MG63 (cell line): ENCODE data around the gene C11orf86. TPM values are rescaled to one million over a fixed set of nuclear protein-coding genes. Genes with fewer than 3 reads are reported as not detected.
A peak's percentile ranks its signal among the peaks of the same experiment; 100 is the strongest.

Experiments used
- DNase-seq: peaks from one replicate; pipeline ENCODE4 v3.0.0-alpha.2; 2020
- H3K27me3 ChIP-seq: fragments of 250-450 bp; sonication (Bioruptor Pico); 2 replicates; pipeline ENCODE4 v1.5.1; 2020; ENCODE audit warnings: mild to moderate bottlenecking, moderate library complexity
- H3K36me3 ChIP-seq: fragments of 250-450 bp; sonication (Bioruptor Pico); 2 replicates; pipeline ENCODE4 v1.5.1; 2020; ENCODE audit warnings: mild to moderate bottlenecking, moderate library complexity
- H3K4me3 ChIP-seq: fragments of 250-450 bp; sonication (Bioruptor Pico); 2 replicates; pipeline ENCODE4 v1.5.1; 2020; ENCODE audit warnings: mild to moderate bottlenecking, moderate library complexity
- H3K9me3 ChIP-seq: fragments of 250-450 bp; sonication (Bioruptor Pico); 2 replicates; pipeline ENCODE4 v1.5.1; 2020; ENCODE audit warnings: mild to moderate bottlenecking, moderate library complexity
- total RNA-seq: library from RNA; depleted of rRNA; stranded (reverse); fragments of >200 nt; shearing (Covaris generic); gene quantifications from 2 replicates; pipeline ENCODE4 v1.2.3, GENCODE V29; 2014; ENCODE audit warnings: low replicate concordance; rRNA removed

The C11orf86 gene, protein sequence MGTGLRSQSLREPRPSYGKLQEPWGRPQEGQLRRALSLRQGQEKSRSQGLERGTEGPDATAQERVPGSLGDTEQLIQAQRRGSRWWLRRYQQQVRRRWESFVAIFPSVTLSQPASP
- total RNA-seq = 0.59 TPM in 1 of 2 replicates, not detected in the other

DNA sequence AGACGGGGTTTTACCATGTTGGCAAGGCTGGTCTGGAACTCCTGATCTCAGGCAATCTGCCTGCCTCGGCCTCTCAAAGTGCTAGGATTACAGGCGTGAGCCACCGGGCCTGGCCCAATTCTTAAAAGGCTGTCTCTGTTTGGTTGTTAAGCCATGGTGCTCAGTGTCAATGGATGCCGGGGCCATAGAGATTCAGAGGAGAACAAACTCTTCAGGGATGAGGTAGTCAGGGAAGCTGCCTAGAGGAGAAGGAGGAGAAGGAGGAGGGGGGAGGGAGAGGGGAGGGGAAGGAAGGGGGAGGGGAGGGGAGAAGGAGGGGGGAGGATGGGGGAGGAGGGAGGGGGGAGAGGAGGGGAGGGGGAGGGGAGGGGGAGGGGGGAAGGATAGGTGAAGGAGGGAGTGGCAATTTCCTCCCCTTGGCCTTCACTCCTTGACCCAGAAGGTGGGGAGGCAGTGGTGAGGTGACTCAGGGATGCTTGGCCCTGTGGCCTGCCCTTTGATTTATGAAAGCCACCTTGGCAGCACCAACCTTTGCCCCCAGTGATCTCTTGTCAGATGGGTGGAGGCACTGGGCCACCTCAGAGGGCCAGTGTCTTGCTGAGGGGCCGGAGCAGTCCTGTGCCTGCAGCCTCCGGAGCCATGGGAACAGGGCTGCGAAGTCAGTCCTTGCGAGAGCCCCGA is at the start of gene C11orf86:
TSS of gene C11orf86 (plus strand) at position 581 of the 681 bp plus-strand sequence. CDS start at position 640, 59 bp downstream.
- H3K27me3 ChIP-seq = no peaks in the 10 kb centered on the region
- H3K9me3 ChIP-seq = peaks cover 10% of the 10 kb centered on the region
- DNase-seq = no peak
- H3K36me3 ChIP-seq = no peaks in the 10 kb centered on the region
- no peak within 1 kb of the TSS for H3K4me3 ChIP-seq

DNA sequence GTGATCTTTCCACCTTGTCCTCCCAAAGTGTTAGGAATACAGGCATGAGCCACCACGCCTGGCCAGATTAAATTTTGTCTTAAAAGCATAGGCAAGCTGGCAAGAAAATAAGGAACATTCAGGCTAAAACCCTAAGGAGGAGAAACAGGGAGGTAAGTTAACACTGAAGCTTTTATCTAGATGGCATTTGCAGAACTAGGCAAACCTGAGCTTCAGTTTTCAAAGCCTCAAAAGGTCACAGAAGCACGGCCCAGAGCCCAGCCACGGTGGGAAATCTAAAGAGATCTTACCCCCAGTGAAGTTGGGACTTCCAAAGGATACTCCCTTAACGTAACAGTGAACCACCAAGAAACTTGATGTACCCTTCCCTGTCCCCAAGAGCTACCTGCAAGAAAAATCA is 45.4 kb upstream of the C11orf86 start:
- Histone ChIP-seq H3K4me3 (no peak overlapping the region), H3K36me3 (no peaks in the 10 kb centered on the region)

DNA sequence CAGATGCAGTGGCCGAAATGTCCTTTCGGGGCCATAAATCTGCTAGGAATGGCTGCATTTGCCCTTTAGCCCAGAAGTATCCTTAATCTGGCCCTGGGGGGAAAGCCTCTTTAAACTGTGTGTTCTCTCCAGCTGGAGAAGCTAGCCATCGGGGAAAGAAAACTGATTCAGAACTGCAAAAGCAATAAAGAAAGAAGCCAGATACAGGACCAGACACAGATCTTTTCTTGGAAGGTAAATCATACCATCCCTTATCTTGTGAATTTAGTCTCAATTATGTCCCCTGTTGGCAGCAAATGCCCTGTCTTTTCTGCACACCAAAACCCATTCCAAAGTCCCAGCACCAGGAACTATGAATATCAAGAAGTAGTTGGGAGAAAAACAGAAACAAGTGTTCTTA is 42.6 kb upstream of the C11orf86 start:
- no peak overlapping the region for H3K4me3 ChIP-seq
- no peaks in the 10 kb centered on the region for H3K9me3 ChIP-seq
- H3K36me3 ChIP-seq = no peaks in the 10 kb centered on the region
- H3K27me3 ChIP-seq = no peaks in the 10 kb centered on the region
- no peak for DNase-seq

More for the DNA sequence above, 45.4 kb upstream of the C11orf86 start:
- Histone ChIP-seq H3K27me3 (no peaks in the 10 kb centered on the region), H3K9me3 (no peaks in the 10 kb centered on the region)
- DNase-seq = no peak

DNA sequence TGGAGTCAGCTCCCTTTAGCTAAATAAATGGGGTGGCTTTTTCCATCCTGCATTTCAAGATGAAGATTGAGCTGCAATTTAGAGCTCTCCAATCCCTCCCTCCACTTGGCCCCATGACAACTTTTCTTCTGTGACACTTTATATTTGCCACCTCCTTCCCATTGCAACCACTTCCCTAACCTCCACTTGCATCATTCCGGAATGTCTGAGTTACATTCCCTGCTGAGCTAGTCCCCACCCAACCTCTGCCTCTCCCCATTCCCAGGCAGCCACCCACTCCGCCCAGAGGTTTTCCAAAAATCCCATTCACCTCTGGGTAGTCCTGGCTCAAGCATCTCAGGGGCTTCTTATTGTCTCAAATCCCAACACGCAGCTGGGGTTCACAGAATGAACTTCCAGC is 41.6 kb upstream of the C11orf86 start:
- H3K27me3 ChIP-seq = no peaks in the 10 kb centered on the region
- no peak for DNase-seq
- H3K36me3 ChIP-seq = no peaks in the 10 kb centered on the region
- no peaks in the 10 kb centered on the region for H3K9me3 ChIP-seq
- no peak overlapping the region for H3K4me3 ChIP-seq

DNA sequence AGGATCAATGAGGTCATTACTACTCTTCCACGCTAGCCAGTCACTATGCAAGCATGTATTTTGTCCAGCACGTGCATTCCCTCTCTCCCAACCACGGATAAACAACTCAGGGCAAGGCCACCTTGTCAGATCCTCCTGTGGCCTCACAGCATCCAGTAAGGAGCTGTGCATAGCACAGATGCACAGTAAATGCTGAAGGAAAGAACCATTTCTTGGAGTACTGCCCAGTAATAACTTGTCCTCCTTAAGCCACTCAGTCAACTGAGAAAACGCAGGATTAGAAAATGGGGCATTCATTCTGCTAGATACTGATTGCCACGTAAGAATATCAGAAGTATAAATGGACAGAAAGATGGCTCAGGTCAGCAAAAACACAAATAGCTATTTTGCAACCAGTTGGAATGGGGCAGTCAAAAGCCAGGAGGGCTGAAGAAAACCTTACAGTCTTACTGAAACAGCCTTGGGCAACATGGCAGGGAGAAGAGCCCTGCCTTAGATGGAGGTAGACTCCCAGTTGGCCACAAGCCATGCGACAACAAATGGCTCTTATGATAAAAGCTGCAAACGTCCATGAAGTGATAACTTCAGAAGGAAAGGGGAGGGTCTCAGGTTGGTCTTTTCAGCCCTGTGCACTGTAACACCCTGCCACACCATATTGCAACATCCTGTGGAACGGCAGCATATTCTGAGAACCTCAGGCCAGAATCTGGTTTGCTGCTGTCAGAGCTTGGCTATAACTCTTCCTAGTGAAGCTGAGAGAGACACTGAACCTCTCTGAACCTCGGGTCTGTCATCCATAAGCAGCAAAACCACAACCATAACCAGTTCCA is 39.9 kb upstream of the C11orf86 start:
- no peaks in the 10 kb centered on the region for H3K27me3 ChIP-seq
- H3K9me3 ChIP-seq = no peaks in the 10 kb centered on the region
- no peak overlapping the region for H3K4me3 ChIP-seq
- DNase-seq = no peak
- H3K36me3 ChIP-seq = no peaks in the 10 kb centered on the region

DNA sequence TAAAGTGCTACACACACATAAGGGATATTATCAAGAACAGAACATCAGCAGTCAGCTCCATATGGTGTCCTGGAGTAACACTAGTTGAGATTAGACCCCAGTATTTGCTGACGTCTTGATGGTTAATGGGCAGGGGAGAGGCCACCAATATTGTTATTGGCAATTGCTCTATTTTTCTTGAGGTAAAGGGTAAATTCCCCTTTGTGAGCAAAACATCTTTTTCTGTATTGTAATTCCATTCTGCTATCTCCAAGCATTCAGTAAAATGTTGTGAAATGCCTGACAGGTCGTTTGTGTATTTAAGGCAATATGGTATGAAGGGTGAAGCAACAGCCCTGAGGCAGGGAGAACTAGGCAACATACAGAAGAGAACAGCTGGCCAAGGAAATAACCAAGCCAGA is 38.8 kb upstream of the C11orf86 start:
- no peak overlapping the region for H3K4me3 ChIP-seq
- H3K27me3 ChIP-seq = no peaks in the 10 kb centered on the region
- H3K36me3 ChIP-seq = no peaks in the 10 kb centered on the region
- no peaks in the 10 kb centered on the region for H3K9me3 ChIP-seq
- no peak for DNase-seq

DNA sequence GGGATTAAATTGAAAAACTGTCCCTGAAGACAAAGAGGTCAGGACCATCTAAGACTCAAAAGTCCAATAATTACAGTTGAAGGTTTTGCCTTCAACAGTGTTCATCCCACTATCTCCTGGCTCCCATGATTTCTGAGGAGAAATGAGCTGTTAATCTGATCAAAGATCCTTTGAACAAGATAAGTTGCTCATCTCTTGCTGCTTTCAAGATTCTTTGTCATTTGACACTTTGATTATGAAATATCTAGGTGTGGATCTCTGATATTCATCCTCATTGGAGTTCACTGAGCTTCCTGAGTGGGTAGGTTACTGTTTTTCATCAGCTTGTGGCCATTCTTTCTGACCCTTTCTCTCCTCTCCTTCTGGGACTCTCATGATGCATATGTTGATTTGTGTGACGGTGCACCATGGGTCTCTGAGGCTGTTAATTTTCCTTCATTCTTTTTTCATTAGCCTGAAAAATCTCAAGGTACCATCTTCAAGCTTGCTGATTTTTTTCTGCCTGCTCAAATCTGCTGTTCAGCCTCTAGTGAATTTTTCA is 37.8 kb upstream of the C11orf86 start:
- Histone ChIP-seq H3K4me3 (no peak overlapping the region), H3K36me3 (no peaks in the 10 kb centered on the region), H3K9me3 (no peaks in the 10 kb centered on the region), H3K27me3 (no peaks in the 10 kb centered on the region)
- DNase-seq = no peak

DNA sequence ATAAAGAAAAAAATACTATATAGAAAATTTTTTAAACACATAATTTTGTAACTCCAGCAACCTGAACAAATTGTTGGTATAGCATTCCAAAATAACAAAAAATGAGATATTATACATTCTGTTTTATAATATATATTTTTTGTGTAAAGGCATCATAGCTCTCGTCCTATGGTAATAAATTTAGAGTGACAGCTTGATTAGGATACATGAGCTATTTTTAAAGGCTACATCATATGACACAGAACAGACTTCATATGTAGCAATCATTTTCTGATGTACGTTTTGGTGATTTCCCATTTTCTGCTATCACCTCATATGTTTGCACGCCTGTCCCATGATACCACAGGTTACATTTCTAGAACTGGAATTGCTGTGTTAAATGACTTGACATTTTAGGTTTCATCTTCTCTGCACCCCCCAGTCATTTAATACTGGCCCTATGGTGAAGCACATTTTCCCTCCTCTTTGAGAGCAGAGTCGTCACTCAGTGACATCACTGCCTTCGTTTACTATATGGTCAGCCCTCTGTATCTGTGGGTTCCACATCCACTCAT is 36.4 kb upstream of the C11orf86 start:
- no peaks in the 10 kb centered on the region for H3K36me3 ChIP-seq
- no peak for DNase-seq
- H3K9me3 ChIP-seq = no peaks in the 10 kb centered on the region
- H3K27me3 ChIP-seq = no peaks in the 10 kb centered on the region
- no peak overlapping the region for H3K4me3 ChIP-seq

DNA sequence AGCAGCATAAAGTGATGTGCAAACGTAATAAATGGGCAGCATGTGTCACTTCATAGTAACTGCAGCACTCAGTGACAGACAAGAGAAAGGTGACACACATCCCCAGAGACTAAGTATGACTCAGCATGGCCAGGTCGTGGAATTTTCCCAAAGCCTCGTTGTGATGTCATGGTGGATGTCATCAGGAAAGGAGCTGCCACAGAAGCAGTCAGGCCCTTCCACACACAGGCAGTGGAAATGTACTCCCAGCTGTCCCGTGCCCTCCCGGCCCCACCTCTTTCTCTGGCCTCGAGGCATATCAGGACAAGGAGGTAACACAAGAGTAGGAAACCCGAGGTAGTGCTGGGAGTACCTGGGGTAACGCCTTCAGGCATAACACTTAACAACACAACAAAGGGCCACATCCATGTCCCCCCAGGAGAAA is 25.0 kb upstream of the C11orf86 start:
- Histone ChIP-seq H3K36me3 (no peaks in the 10 kb centered on the region; the same call in 1 of the 2 replicates), H3K4me3 (no peak overlapping the region)
- no peak for DNase-seq

DNA sequence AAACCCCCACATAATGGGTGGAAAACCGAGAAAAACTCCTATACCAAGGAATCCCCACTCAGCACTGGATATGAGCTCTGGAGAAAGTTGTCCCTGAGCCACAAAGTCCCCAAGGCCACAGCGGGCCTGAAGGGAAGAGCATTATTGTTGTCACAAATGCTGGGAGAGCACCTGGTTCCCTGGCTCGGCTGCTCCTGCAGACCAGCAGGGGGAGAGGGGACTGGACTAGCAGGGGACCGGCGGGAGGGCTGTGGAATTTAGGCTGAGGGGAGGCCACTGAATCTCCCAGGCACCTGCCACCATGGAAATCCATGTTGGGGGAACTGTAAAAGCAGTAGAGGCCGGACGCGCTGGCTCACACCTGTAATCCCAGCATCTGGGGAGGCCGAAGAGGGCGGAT is 24.0 kb upstream of the C11orf86 start:
- H3K4me3 ChIP-seq = no peak overlapping the region
- no peak for DNase-seq
- no peaks in the 10 kb centered on the region for H3K9me3 ChIP-seq
- H3K27me3 ChIP-seq = no peaks in the 10 kb centered on the region
- no peaks in the 10 kb centered on the region; the same call in 1 of the 2 replicates for H3K36me3 ChIP-seq

More for the DNA sequence above, 25.0 kb upstream of the C11orf86 start:
- no peaks in the 10 kb centered on the region for H3K9me3 ChIP-seq
- no peaks in the 10 kb centered on the region for H3K27me3 ChIP-seq

DNA sequence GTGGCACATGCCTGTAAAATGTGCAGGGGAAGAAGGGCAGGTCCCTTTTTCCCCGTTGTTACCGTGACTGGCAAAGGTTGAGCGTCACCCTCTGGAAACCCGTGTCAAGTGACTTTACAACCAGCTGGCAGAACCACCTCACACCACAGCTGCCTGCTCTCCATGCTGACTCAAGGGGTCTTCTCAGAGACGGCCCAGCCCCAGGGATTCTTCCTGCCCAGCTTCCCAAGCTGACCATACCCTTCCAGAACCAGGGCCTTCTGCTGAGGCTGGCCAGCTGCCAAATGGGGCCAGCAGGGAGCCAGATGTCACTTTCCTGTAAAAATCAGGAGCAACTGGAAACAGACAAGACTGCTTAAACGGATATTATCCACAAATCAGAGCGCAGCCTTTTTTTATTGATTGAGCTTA is 23.2 kb upstream of the C11orf86 start:
- DNase-seq = no peak
- Histone ChIP-seq H3K36me3 (no peaks in the 10 kb centered on the region), H3K4me3 (no peak overlapping the region), H3K27me3 (no peaks in the 10 kb centered on the region), H3K9me3 (no peaks in the 10 kb centered on the region)

DNA sequence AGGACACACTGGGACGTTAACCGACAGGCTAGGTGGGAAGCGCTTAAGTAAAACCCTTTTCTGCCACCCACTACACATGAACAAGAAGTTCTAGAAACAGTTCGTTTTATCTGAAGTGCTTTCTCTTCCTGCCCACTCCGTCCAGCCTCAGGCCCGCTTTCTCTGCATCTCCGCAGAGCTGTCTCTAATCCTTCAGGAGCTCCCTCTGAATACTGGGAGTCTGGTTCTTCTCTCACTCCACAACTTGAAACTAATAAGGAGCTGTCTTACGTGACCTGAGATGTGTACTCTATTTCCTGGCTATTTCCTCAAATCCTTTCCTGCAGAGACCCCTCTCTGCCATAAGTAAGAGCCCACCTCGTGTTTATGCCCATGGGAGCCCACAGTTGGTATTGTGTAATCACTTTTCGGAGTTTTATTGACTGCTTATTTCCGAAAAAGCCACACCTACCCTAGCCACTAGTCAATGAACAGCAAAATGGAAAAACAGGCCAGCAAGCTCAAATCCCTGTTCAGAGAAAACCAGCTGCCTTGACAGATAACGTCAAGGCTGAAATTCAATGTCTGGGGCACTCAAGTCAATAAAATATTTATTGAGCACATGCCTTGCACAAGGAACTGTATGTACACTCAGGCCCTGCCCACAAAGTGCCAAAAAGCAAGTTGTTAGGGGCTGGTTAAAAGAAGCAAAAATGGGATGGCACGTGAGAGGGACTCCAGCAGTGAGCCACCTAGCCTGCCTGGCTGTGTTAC is 21.8 kb upstream of the C11orf86 start:
- Histone ChIP-seq H3K27me3 (no peaks in the 10 kb centered on the region), H3K4me3 (no peak overlapping the region), H3K36me3 (no peaks in the 10 kb centered on the region), H3K9me3 (no peaks in the 10 kb centered on the region)
- DNase-seq = no peak

DNA sequence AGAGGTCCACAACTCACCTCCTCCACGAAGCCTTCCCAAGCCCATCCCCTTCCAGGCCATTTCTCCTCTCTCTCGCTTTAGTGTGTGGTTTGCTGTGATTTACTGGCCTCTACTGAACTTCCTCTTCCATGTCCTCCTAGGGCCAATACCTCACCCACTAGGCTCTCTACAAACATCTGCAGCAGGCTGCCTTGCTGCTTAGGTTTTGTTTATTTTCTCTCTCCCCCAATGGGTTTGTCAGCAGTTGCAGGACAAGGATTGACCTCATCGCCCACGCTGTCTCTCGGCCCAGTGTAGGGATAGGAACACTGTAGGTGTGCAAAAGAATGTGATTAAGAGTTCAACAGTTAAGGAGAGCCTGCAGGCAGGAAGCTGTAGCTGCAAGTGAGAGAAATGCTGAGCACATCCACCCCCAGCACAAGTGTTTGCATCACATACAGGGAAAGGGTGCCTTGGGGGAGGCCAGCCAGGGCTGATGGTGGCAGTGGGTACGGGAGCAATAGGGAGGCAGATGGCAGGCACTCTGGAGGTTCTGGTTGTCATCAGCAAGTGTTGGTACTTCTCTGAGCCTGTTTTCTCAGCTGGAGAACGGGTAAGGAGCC is 18.3 kb upstream of the C11orf86 start:
- Histone ChIP-seq H3K9me3 (no peaks in the 10 kb centered on the region), H3K36me3 (no peaks in the 10 kb centered on the region), H3K27me3 (no peaks in the 10 kb centered on the region), H3K4me3 (no peak overlapping the region)
- peak; percentile 59 for DNase-seq

DNA sequence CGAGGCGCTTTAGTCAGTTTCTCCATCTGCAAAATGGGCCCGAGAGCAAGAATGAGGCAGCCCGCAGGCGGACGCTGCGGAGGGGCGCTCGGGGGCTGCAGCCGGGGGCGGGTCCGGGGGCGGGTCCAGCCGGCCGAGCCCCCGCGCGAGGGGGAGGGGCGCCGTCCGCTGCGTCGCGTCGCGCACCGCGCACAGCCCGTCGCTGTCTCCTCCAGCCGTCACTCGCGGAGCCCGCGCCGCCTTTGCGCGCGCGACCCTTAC is 17.2 kb upstream of the C11orf86 start:
- Histone ChIP-seq H3K27me3 (no peaks in the 10 kb centered on the region), H3K9me3 (no peaks in the 10 kb centered on the region), H3K4me3 (peak overlapping the region; percentile 64), H3K36me3 (no peaks in the 10 kb centered on the region)
- DNase-seq = no peak

DNA sequence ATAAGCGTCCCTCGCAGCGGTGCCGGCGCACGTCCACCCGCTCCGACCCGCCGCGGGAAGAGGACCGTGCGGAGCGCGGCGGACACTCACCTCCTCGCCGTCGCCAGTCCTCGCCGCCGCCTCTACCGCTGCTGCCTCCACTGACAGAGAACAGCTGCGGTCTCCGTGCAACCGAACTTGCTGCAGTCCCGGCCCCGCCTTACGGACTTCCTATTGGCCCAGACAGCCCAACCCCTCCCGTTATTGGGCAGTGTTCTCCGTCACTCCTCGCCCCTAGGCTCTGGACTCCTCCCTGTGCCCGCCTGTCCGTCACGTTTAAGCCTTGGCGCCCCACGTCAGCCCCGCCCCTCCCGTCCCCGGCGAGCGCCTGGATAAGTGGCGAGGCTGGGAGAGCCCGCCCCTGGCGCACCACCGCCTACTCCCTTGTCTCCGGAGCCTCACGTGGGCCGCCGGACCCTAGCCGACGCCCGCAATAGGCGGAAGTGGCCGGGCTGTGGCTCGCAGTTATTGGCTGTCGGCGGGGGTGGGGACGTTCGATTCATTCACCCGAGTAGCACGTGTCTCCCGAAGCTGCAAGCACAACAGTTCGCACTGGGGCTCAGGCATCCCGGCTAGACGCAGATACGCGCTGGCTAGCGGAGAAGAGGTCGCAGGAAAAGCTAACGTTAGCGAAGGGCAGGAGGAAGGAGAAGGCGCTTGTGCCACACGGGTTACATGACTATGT is 16.7 kb upstream of the C11orf86 start, which contains the start of gene PC:
TSS of gene PC (minus strand) at position 152 of the 724 bp plus-strand sequence. CDS start 86,224 bp downstream, outside the sequence.
- no peaks in the 10 kb centered on the region for H3K36me3 ChIP-seq
- DNase-seq = peak; percentile 100

DNA sequence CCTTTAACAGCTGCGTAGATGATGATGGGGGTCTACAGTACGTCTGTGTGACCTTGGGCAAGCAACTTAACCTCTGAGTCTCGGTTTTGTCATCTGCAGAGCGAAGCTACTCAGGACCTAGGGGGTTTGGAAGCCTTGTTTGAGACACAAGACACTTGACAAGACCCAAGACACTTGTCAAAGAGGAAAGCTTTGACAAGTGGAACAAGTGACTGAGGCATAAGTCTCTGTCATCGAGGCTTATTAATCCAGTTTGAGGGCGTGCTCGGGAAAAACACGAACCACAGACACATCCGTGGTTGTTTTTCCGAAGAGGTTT is 16.2 kb upstream of the C11orf86 start:
- Histone ChIP-seq H3K36me3 (no peaks in the 10 kb centered on the region), H3K27me3 (no peaks in the 10 kb centered on the region), H3K4me3 (peak overlapping the region; percentile 23), H3K9me3 (no peaks in the 10 kb centered on the region)
- no peak for DNase-seq

More for the DNA sequence above, 16.7 kb upstream of the C11orf86 start, which contains the start of gene PC:
- peak within 1 kb of the TSS; percentile 64 for H3K4me3 ChIP-seq
- no peaks in the 10 kb centered on the region for H3K9me3 ChIP-seq
- H3K27me3 ChIP-seq = no peaks in the 10 kb centered on the region
